ENCODE measurements around the gene GPER1. TPM values are rescaled to one million over a fixed set of nuclear protein-coding genes. Genes with fewer than 3 reads are reported as not detected.

The GPER1 gene
- total RNA-seq, 1 experiment from 2014 or later: 1.2 TPM

- no peak for TF ChIP-seq ZBTB33 (IDR thresholded peaks at IDR 0.05; ENCODE audit: extremely low read depth, insufficient replicate concordance, low read length)
- TF ChIP-seq JUND (IDR thresholded peaks at IDR 0.05): no peak
- no peak for TF ChIP-seq EZH2phosphoT487 (IDR thresholded peaks at IDR 0.05; ENCODE audit: borderline replicate concordance)
- TF ChIP-seq ELF1 (IDR thresholded peaks at IDR 0.05; ENCODE audit: borderline replicate concordance, low read depth): no peak
- TF ChIP-seq FOSL1 (IDR thresholded peaks at IDR 0.05; ENCODE audit: low read depth): no peak
- no peak for TF ChIP-seq SRF (IDR thresholded peaks at IDR 0.05; ENCODE audit: low read depth)
- no peak for TF ChIP-seq SP1 (IDR thresholded peaks at IDR 0.05; ENCODE audit: low read depth)
- TF ChIP-seq MAX (IDR thresholded peaks at IDR 0.05): no peak
- no peak for TF ChIP-seq EGR1 (IDR thresholded peaks at IDR 0.05; ENCODE audit: low read depth)
- TF ChIP-seq RAD21 (IDR thresholded peaks at IDR 0.05; ENCODE audit: low read depth): no peak
- TF ChIP-seq SIN3A (IDR thresholded peaks at IDR 0.05; ENCODE audit: low read depth): no peak
Measured at GRCh38 chr7:1080921-1081255, 7.0 kb upstream of the GPER1 start (continued).

GRCh38 chr7:1081336-1081735, 6.6 kb upstream of the GPER1 start:
- Histone ChIP-seq H3K27me3 (ENCODE audit: insufficient read depth, low read length) (no peaks in the 10 kb centered on the region), H3K9me3 (ENCODE audit: control insufficient read depth in 1 of 2, insufficient read depth in 1 of 2, low read depth in 1 of 2, low read length in 2 of 2) (no peaks in the 10 kb centered on the region), H3K4me2 (ENCODE audit: low read length) (no peak overlapping the region), H3K79me2 (ENCODE audit: insufficient read depth, low read length) (peaks cover 14% of the 10 kb centered on the region), H3K36me3 (ENCODE audit: control insufficient read depth in 1 of 2, insufficient read depth in 2 of 2, low read length in 2 of 2) (no peaks in the 10 kb centered on the region), H3K27ac (ENCODE audit: low read depth, low read length) (no peak overlapping the region), H2AFZ (ENCODE audit: low read depth, low read length, poor library complexity, severe bottlenecking) (no peak overlapping the region), H3K4me1 (ENCODE audit: control insufficient read depth in 1 of 2, insufficient read depth in 2 of 2, low read length in 2 of 2) (peaks cover 2% of the 10 kb centered on the region in 2 experiments), H4K20me1 (ENCODE audit: insufficient read depth) (no peaks in the 10 kb centered on the region), H3K9me2 (ENCODE audit: insufficient read depth) (no peaks in the 10 kb centered on the region), H3K4me3 (replicated peaks in 1 of 2; ENCODE audit: low read depth in 1 of 2, low read length in 2 of 2) (no peak overlapping the region), H3K9ac (ENCODE audit: low read length) (no peak overlapping the region)
- ATAC-seq (no peak), DNase-seq (ENCODE audit: low read depth, low spot score) (no peak)
- BruUV-seq (replicated peaks): no TSS peak
- POLR2A ChIA-PET: no interaction called here
- CTCF ChIA-PET: no interaction called here
- TF ChIP-seq ZBTB33 (IDR thresholded peaks at IDR 0.05; ENCODE audit: extremely low read depth, insufficient replicate concordance, low read length): no peak
- no peak for TF ChIP-seq RAD21 (IDR thresholded peaks at IDR 0.05; ENCODE audit: low read depth)
- no peak for TF ChIP-seq CBX3 (IDR thresholded peaks at IDR 0.05; ENCODE audit: low read depth)
- no peak for TF ChIP-seq POLR2AphosphoS5 (IDR thresholded peaks at IDR 0.05; ENCODE audit: low read depth, low read length)
- TF ChIP-seq JUND (IDR thresholded peaks at IDR 0.05): no peak
- no peak for TF ChIP-seq REST (IDR thresholded peaks at IDR 0.05; ENCODE audit: low read depth)
- TF ChIP-seq ATF3 (IDR thresholded peaks at IDR 0.05): no peak
- TF ChIP-seq ELF1 (IDR thresholded peaks at IDR 0.05; ENCODE audit: borderline replicate concordance, low read depth): no peak
- RAD21 ChIA-PET (ENCODE audit: low non-redundant PET in 1 of 2, low total read pairs in 2 of 2, uncharacterized antibody in 2 of 2, unreplicated experiment in 2 of 2): no interaction called here
- intact Hi-C loops (cut with micrococcal nuclease): no loop called here
